ENCODE data around the gene LRRC3C.
"Not testable (repeated sequence)": the region's sequence is repeated elsewhere in the genome, so short reads cannot be mapped to it uniquely, and the experiment has no call there.

The LRRC3C gene

GRCh38 chr17:39927101-39927928, at the start of gene LRRC3C, which contains the start of gene ORMDL3:
Gene LRRC3C, plus strand, starts transcription at chr17:39927732. Its CDS starts 13,792 bp downstream, at chr17:39941524.
Gene ORMDL3, minus strand, starts transcription at chr17:39927601. Its CDS starts 3,398 bp downstream, at chr17:39924203.
- peak; percentile 87 to 91 (median 87) for DNase-seq (ENCODE audit: low read depth in 2 of 3, low spot score in 2 of 3)

GRCh38 chr17:39886102-39886501, 41.4 kb upstream of the LRRC3C start:
- DNase-seq (ENCODE audit: low read depth in 2 of 3, low spot score in 2 of 3): not testable (repeated sequence)

- no peak for DNase-seq (ENCODE audit: low read depth in 2 of 3, low spot score in 2 of 3)
Measured at GRCh38 chr17:39887078-39887477, 40.5 kb upstream of the LRRC3C start.

- no peak for DNase-seq (ENCODE audit: low read depth in 2 of 3, low spot score in 2 of 3)
Measured at GRCh38 chr17:39889200-39889599, 38.3 kb upstream of the LRRC3C start.

- DNase-seq (ENCODE audit: low read depth in 2 of 3, low spot score in 2 of 3): no peak
Measured at GRCh38 chr17:39894681-39895376, 32.7 kb upstream of the LRRC3C start.

- DNase-seq (ENCODE audit: low read depth in 2 of 3, low spot score in 2 of 3): no peak
Measured at GRCh38 chr17:39898088-39898487, 29.4 kb upstream of the LRRC3C start.

GRCh38 chr17:39899215-39899614, 28.3 kb upstream of the LRRC3C start:
- no peak for DNase-seq (ENCODE audit: low read depth in 2 of 3, low spot score in 2 of 3)

GRCh38 chr17:39902027-39902426, 25.5 kb upstream of the LRRC3C start:
- DNase-seq (ENCODE audit: low read depth in 2 of 3, low spot score in 2 of 3): not testable (repeated sequence)

- DNase-seq (ENCODE audit: low read depth in 2 of 3, low spot score in 2 of 3): no peak
Measured at GRCh38 chr17:39903158-39903884, 24.2 kb upstream of the LRRC3C start.

GRCh38 chr17:39904990-39905288, 22.6 kb upstream of the LRRC3C start:
- DNase-seq (ENCODE audit: low read depth in 2 of 3, low spot score in 2 of 3): no peak

GRCh38 chr17:39908789-39909352, 18.7 kb upstream of the LRRC3C start:
- no peak for DNase-seq (ENCODE audit: low read depth in 2 of 3, low spot score in 2 of 3)

GRCh38 chr17:39913989-39914388, 13.5 kb upstream of the LRRC3C start:
- DNase-seq (ENCODE audit: low read depth in 2 of 3, low spot score in 2 of 3): no peak

GRCh38 chr17:39915559-39915958, 12.0 kb upstream of the LRRC3C start:
- no peak for DNase-seq (ENCODE audit: low read depth in 2 of 3, low spot score in 2 of 3)

- DNase-seq (ENCODE audit: low read depth in 2 of 3, low spot score in 2 of 3): no peak
Measured at GRCh38 chr17:39916918-39917317, 10.6 kb upstream of the LRRC3C start.

- DNase-seq (ENCODE audit: low read depth in 2 of 3, low spot score in 2 of 3): no peak
Measured at GRCh38 chr17:39919087-39919683, 8.3 kb upstream of the LRRC3C start.

- DNase-seq (ENCODE audit: low read depth in 2 of 3, low spot score in 2 of 3): peak in 1 of 3 experiments; percentile 53
Measured at GRCh38 chr17:39920218-39921210, 7.0 kb upstream of the LRRC3C start.

- no peak for DNase-seq (ENCODE audit: low read depth in 2 of 3, low spot score in 2 of 3)
Measured at GRCh38 chr17:39921323-39921722, 6.2 kb upstream of the LRRC3C start.

- DNase-seq (ENCODE audit: low read depth in 2 of 3, low spot score in 2 of 3): no peak
Measured at GRCh38 chr17:39922006-39922405, 5.5 kb upstream of the LRRC3C start.

- DNase-seq (ENCODE audit: low read depth in 2 of 3, low spot score in 2 of 3): no peak
Measured at GRCh38 chr17:39923230-39923629, 4.3 kb upstream of the LRRC3C start.
